ENCODE data around the gene RGS2. TPM values are rescaled to one million over a fixed set of nuclear protein-coding genes. Genes with fewer than 3 reads are reported as not detected.

Gene RGS2
- polyA plus RNA-seq, 1 experiment, result 11.5 TPM

- TF ChIP-seq CTCF (IDR thresholded peaks at IDR 0.05; ENCODE audit: insufficient read depth, low read depth, low read length), result no peak
- 0 out of 2 replicates have a peak, but pooled peaks cover 3% of the 10 kb centered on the region for H3K36me3 ChIP-seq (ENCODE audit: control insufficient read depth, insufficient read depth, low read length)
- peak overlapping the region; percentile 79 for H3K4me3 ChIP-seq (ENCODE audit: low read depth, low read length)
- ChIA-PET CTCF (interaction anchor here (1.0 to 6.9 kb wide), 7 partner anchors 12 to 331 kb away, joined by 3 to 61 read pairs (median 13); no protein-coding TSS in a partner anchor), POLR2A (no interaction called here)
- DNase-seq (ENCODE audit: low read depth), result no peak
- H3K27me3 ChIP-seq (ENCODE audit: control insufficient read depth, insufficient read depth, low read length), result no peaks in the 10 kb centered on the region
These were observed 699 bp upstream of the RGS2 start for GRCh38 chr1:192808163-192808517.

GRCh38 chr1:192809307-192810252 is 741 bp downstream of the RGS2 start:
- Histone ChIP-seq H3K36me3 (ENCODE audit: control insufficient read depth, insufficient read depth, low read length) (0 out of 2 replicates have a peak, but pooled peaks cover 3% of the 10 kb centered on the region), H3K27me3 (ENCODE audit: control insufficient read depth, insufficient read depth, low read length) (no peaks in the 10 kb centered on the region), H3K4me3 (ENCODE audit: low read depth, low read length) (peak overlapping the region; percentile 79)
- ChIA-PET CTCF (interaction anchor here (0.7 to 6.9 kb wide), 6 partner anchors 10 to 332 kb away, joined by 3 to 61 read pairs (median 3); no protein-coding TSS in a partner anchor), POLR2A (interaction anchor here (0.6 to 0.7 kb wide), 3 partner anchors 11 to 968 kb away, joined by 3 to 6 read pairs (median 5); no protein-coding TSS in a partner anchor)
- TF ChIP-seq CTCF (IDR thresholded peaks at IDR 0.05; ENCODE audit: insufficient read depth, low read depth, low read length), result no peak
- DNase-seq (ENCODE audit: low read depth), result no peak

DNA sequence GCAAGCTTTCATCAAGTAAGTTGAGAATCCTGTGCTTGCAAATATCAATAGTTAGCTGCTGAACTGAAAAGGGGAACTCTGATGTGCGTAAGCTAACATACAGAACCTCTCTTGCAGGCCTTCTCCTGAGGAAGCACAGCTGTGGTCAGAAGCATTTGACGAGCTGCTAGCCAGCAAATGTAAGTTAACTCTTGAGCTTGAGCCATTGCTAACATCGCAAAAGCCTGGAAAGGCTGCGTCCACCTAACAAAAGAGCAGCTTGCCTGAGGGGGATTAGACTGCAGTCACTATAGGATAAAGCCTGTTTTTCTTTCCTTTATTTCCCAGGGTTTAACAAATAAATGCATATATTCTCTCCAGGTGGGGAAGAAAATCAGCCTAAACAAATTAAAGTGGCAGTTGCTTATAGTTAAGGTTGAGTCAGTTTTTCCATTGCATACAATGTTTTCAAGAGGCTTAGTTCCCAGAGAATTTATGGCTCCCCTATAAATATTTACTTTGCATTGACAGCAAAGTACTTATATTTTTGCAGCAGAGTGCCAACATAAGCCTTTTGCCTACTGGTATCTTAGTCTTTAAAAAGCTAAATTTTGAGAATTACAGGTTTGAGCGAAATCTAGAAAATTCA is 1.5 kb downstream of the RGS2 start:
- no peak for TF ChIP-seq CTCF (IDR thresholded peaks at IDR 0.05; ENCODE audit: insufficient read depth, low read depth, low read length)
- DNase-seq (ENCODE audit: low read depth), result no peak
- CTCF ChIA-PET, result interaction anchor here (0.7 to 1.6 kb wide), 3 partner anchors 108 to 220 kb away, joined by 3 read pairs; no protein-coding TSS in a partner anchor
- H3K27me3 ChIP-seq (ENCODE audit: control insufficient read depth, insufficient read depth, low read length), result no peaks in the 10 kb centered on the region
- H3K4me3 ChIP-seq (ENCODE audit: low read depth, low read length), result peak overlapping the region; percentile 79
- H3K36me3 ChIP-seq (ENCODE audit: control insufficient read depth, insufficient read depth, low read length), result 0 out of 2 replicates have a peak, but pooled peaks cover 3% of the 10 kb centered on the region
- POLR2A ChIA-PET, result interaction anchor here (0.6 to 0.7 kb wide), 2 partner anchors 10 to 251 kb away, joined by 3 to 6 read pairs; no protein-coding TSS in a partner anchor

DNA sequence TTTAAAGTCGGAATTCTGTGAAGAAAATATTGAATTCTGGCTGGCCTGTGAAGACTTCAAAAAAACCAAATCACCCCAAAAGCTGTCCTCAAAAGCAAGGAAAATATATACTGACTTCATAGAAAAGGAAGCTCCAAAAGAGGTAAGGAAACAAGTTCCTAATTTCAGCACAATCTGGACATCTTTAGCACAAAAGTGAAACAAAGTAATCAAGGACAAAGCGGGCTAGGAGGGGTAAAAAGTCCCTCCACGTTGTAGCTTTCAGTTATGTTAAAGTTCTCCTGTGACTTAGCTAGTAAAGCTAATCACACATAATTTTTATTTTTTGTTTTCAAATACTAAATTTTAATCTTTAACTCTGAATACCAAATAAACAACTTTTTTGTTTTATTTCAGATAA is 2.2 kb downstream of the RGS2 start:
- TF ChIP-seq CTCF (IDR thresholded peaks at IDR 0.05; ENCODE audit: insufficient read depth, low read depth, low read length), result no peak
- Histone ChIP-seq H3K27me3 (ENCODE audit: control insufficient read depth, insufficient read depth, low read length) (no peaks in the 10 kb centered on the region), H3K36me3 (ENCODE audit: control insufficient read depth, insufficient read depth, low read length) (0 out of 2 replicates have a peak, but pooled peaks cover 3% of the 10 kb centered on the region), H3K4me3 (ENCODE audit: low read depth, low read length) (peak overlapping the region; percentile 79)
- CTCF ChIA-PET, result interaction anchor here (1.0 kb wide), 1 partner anchor 208 kb away, joined by 3 read pairs; no protein-coding TSS in a partner anchor
- no peak for DNase-seq (ENCODE audit: low read depth)
- POLR2A ChIA-PET, result no interaction called here

Data from BJ (cell line).